WTC11 (cell line): ENCODE data around the gene IQGAP2. TPM values are rescaled to one million over a fixed set of nuclear protein-coding genes. Genes with fewer than 3 reads are reported as not detected.

Experiments used
- ATAC-seq: fragments of 200-7000 bp; cut with Tn5 transposase; 2 replicates; pipeline ENCODE4 v1.10.0; 2021; ENCODE audit warnings: mild to moderate bottlenecking, moderate library complexity
- CTCF ChIA-PET: fragments of 300-600 bp; sonication (Branson Sonifier 250); formaldehyde crosslinking; loops from one replicate; lab custom pipeline; 2021; ENCODE audit warnings: antibody characterized with exemption; lab: Charles Lee
- POLR2A ChIA-PET: fragments of 350-600 bp; sonication (Branson Sonifier 250); formaldehyde crosslinking; loops from one replicate; lab custom pipeline; 2021; ENCODE audit warnings: antibody characterized with exemption; lab: Charles Lee
- DNase-seq: peaks from one replicate; pipeline ENCODE4 v3.0.0; 2021; ENCODE audit warnings: low spot score
- H3K27ac Mint-ChIP-seq: 2 replicates; pipeline ENCODE4 v1.8.0; 2021; ENCODE audit warnings: mixed read lengths
- H3K27me3 Mint-ChIP-seq: 2 replicates; pipeline ENCODE4 v1.8.0; 2021; ENCODE audit warnings: low read depth, mild to moderate bottlenecking, moderate library complexity, mixed read lengths
- H3K36me3 Mint-ChIP-seq: 2 replicates; pipeline ENCODE4 v1.8.0; 2021; ENCODE audit warnings: mixed read lengths
- H3K4me1 Mint-ChIP-seq: 2 replicates; pipeline ENCODE4 v1.8.0; 2022; ENCODE audit warnings: mixed read lengths
- H3K4me3 Mint-ChIP-seq: 2 replicates; pipeline ENCODE4 v1.8.0; 2021; ENCODE audit warnings: mild to moderate bottlenecking, moderate library complexity, mixed read lengths
- H3K9me3 Mint-ChIP-seq: 2 replicates; pipeline ENCODE4 v1.8.0; 2021; ENCODE audit warnings: mixed read lengths
- AR ChIP-seq: fragments of 250-450 bp; sonication (Bioruptor Pico); IDR thresholded peaks from 2 replicates; pipeline ENCODE4 v1.9.0; 2021; ENCODE audit warnings: mild to moderate bottlenecking
- ATF6 ChIP-seq: sonication (generic); formaldehyde crosslinking; IDR thresholded peaks from 2 replicates; pipeline ENCODE4 v1.8.1; 2023; ENCODE audit warnings: mild to moderate bottlenecking, missing genetic modification reagents
- CDX4 ChIP-seq: fragments of 250-450 bp; sonication (Bioruptor Pico); IDR thresholded peaks from 2 replicates; pipeline ENCODE4 v1.9.0; 2021; ENCODE audit warnings: moderate library complexity, mild to moderate bottlenecking, inconsistent platforms, borderline replicate concordance
- CREM ChIP-seq: sonication (generic); formaldehyde crosslinking; IDR thresholded peaks from 2 replicates; pipeline ENCODE4 v1.8.1; 2022; ENCODE audit warnings: mild to moderate bottlenecking, missing genetic modification reagents, moderate library complexity
- ERG ChIP-seq: fragments of 250-450 bp; sonication (Bioruptor Pico); IDR thresholded peaks from 2 replicates; pipeline ENCODE4 v1.8.0; 2021; ENCODE audit warnings: mild to moderate bottlenecking
- ETV6 ChIP-seq: sonication (generic); formaldehyde crosslinking; IDR thresholded peaks from 2 replicates; pipeline ENCODE4 v1.8.1; 2022; ENCODE audit warnings: mild to moderate bottlenecking, missing genetic modification reagents
- FOXP4 ChIP-seq: sonication (generic); formaldehyde crosslinking; IDR thresholded peaks from 2 replicates; pipeline ENCODE4 v1.8.0; 2022; ENCODE audit warnings: mild to moderate bottlenecking, missing genetic modification reagents
- GTF2I ChIP-seq: fragments of 250-450 bp; sonication (Bioruptor Pico); conservative IDR thresholded peaks from 2 replicates; pipeline ENCODE4 v1.4.0; 2021; ENCODE audit warnings: mild to moderate bottlenecking
- HMGXB4 ChIP-seq: sonication (generic); formaldehyde crosslinking; IDR thresholded peaks from 2 replicates; pipeline ENCODE4 v1.8.1; 2023; ENCODE audit warnings: mild to moderate bottlenecking, moderate library complexity, missing genetic modification reagents
- JAZF1 ChIP-seq: fragments of 250-450 bp; sonication (Bioruptor Pico); IDR thresholded peaks from 2 replicates; pipeline ENCODE4 v1.9.0; 2021; ENCODE audit warnings: moderate library complexity, mild to moderate bottlenecking, inconsistent platforms
- OVOL2 ChIP-seq: fragments of 250-450 bp; sonication (Bioruptor Pico); IDR thresholded peaks from 2 replicates; pipeline ENCODE4 v1.9.0; 2021; ENCODE audit warnings: mild to moderate bottlenecking, borderline replicate concordance
- SMAD3 ChIP-seq: sonication (generic); formaldehyde crosslinking; IDR thresholded peaks from 2 replicates; pipeline ENCODE4 v1.8.0; 2022; ENCODE audit warnings: missing genetic modification reagents, mild to moderate bottlenecking, borderline replicate concordance
- SMAD4 ChIP-seq: sonication (generic); formaldehyde crosslinking; IDR thresholded peaks from 2 replicates; pipeline ENCODE4 v1.8.0; 2022; ENCODE audit warnings: mild to moderate bottlenecking, missing genetic modification reagents
- TP53 ChIP-seq: sonication (generic); formaldehyde crosslinking; IDR thresholded peaks from 2 replicates; pipeline ENCODE4 v1.8.1; 2023; ENCODE audit warnings: mild to moderate bottlenecking, missing genetic modification reagents
- ZBTB21 ChIP-seq: sonication (generic); formaldehyde crosslinking; IDR thresholded peaks from 2 replicates; pipeline ENCODE4 v1.8.1; 2023; ENCODE audit warnings: mild to moderate bottlenecking, missing genetic modification reagents, borderline replicate concordance
- ZNF396 ChIP-seq: fragments of 250-450 bp; sonication (Bioruptor Pico); IDR thresholded peaks from 2 replicates; pipeline ENCODE4 v1.8.0; 2021; ENCODE audit warnings: mild to moderate bottlenecking, moderate library complexity, borderline replicate concordance
- ZNF416 ChIP-seq: fragments of 250-450 bp; sonication (Bioruptor Pico); IDR thresholded peaks from 2 replicates; pipeline ENCODE4 v1.9.0; 2021; ENCODE audit warnings: mild to moderate bottlenecking, inconsistent platforms
- ZNF423 ChIP-seq: fragments of 250-450 bp; sonication (Bioruptor Pico); IDR thresholded peaks from 2 replicates; pipeline ENCODE4 v2.1.2; 2022; ENCODE audit warnings: mild to moderate bottlenecking, moderate library complexity
- total RNA-seq: library from RNA; stranded (reverse); gene quantifications from 3 replicates; pipeline ENCODE4 v1.2.3, GENCODE V29; 2021

The IQGAP2 gene
- total RNA-seq, 1 experiment from 2014 or later, result 70.6 TPM

- H3K27ac Mint-ChIP-seq, result no peak overlapping the region
- H3K4me3 Mint-ChIP-seq, result no peak overlapping the region
Observed at GRCh38 chr5:76670508-76670907, 267.4 kb downstream of the IQGAP2 start.

GRCh38 chr5:76672242-76672641 is 269.2 kb downstream of the IQGAP2 start:
- POLR2A ChIA-PET, result no interaction called here
- Mint-ChIP-seq H3K4me1 (no peaks in the 10 kb centered on the region), H3K4me3 (no peak overlapping the region), H3K36me3 (peaks cover 42% of the 10 kb centered on the region), H3K27ac (no peak overlapping the region), H3K27me3 (no peaks in the 10 kb centered on the region)
- CTCF ChIA-PET, result no interaction called here
- TF ChIP-seq AR (CRISPR knock-in tag) (no peak), OVOL2 (CRISPR knock-in tag) (no peak), SMAD3 (CRISPR knock-in tag) (no peak), ATF6 (CRISPR knock-in tag) (no peak), CDX4 (CRISPR knock-in tag) (no peak), ETV6 (CRISPR knock-in tag) (no peak), HMGXB4 (CRISPR knock-in tag) (no peak), CREM (CRISPR knock-in tag) (no peak), SMAD4 (no peak)
- TF ChIP-seq, all 79 proteins: peak for 0
- H3K9me3 Mint-ChIP-seq, result no peaks in the 10 kb centered on the region
- DNase-seq (no peak), ATAC-seq (no peak)

More at GRCh38 chr5:76670508-76670907, 267.4 kb downstream of the IQGAP2 start:
- no peaks in the 10 kb centered on the region for H3K27me3 Mint-ChIP-seq
- CTCF ChIA-PET, result no interaction called here
- H3K36me3 Mint-ChIP-seq, result peaks cover 34% of the 10 kb centered on the region
- H3K4me1 Mint-ChIP-seq, result no peaks in the 10 kb centered on the region
- POLR2A ChIA-PET, result no interaction called here
- ATAC-seq (no peak), DNase-seq (no peak)
- H3K9me3 Mint-ChIP-seq, result no peaks in the 10 kb centered on the region
- TF ChIP-seq GTF2I (CRISPR knock-in tag) (no peak), ZNF396 (CRISPR knock-in tag) (no peak), ERG (CRISPR knock-in tag) (no peak), ZBTB21 (CRISPR knock-in tag) (no peak), ZNF423 (CRISPR knock-in tag) (no peak), JAZF1 (CRISPR knock-in tag) (no peak), ZNF416 (CRISPR knock-in tag) (no peak), TP53 (CRISPR knock-in tag) (no peak), OVOL2 (CRISPR knock-in tag) (no peak), FOXP4 (CRISPR knock-in tag) (no peak)
